ENCODE results near the gene ZBED6.
A peak's percentile ranks its signal among the peaks of the same experiment; 100 is the strongest.
"Not testable (repeated sequence)": the region's sequence is repeated elsewhere in the genome, so short reads cannot be mapped to it uniquely, and the experiment has no call there.

Gene ZBED6, protein sequence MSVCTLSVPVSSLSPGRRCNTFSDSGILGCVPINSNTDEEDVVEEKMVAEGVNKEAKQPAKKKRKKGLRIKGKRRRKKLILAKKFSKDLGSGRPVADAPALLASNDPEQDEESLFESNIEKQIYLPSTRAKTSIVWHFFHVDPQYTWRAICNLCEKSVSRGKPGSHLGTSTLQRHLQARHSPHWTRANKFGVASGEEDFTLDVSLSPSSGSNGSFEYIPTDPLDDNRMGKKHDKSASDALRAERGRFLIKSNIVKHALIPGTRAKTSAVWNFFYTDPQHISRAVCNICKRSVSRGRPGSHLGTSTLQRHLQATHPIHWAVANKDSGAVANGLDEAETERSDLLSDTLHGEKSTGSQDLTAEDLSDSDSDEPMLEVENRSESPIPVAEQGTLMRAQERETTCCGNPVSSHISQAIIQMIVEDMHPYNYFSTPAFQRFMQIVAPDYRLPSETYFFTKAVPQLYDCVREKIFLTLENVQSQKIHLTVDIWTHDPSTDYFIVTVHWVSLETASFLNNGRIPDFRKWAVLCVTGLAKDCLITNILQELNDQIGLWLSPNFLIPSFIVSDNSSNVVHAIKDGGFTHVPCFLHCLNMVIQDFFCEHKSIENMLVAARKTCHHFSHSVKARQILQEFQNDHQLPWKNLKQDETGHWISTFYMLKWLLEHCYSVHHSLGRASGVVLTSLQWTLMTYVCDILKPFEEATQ (N-terminal part only)

DNA sequence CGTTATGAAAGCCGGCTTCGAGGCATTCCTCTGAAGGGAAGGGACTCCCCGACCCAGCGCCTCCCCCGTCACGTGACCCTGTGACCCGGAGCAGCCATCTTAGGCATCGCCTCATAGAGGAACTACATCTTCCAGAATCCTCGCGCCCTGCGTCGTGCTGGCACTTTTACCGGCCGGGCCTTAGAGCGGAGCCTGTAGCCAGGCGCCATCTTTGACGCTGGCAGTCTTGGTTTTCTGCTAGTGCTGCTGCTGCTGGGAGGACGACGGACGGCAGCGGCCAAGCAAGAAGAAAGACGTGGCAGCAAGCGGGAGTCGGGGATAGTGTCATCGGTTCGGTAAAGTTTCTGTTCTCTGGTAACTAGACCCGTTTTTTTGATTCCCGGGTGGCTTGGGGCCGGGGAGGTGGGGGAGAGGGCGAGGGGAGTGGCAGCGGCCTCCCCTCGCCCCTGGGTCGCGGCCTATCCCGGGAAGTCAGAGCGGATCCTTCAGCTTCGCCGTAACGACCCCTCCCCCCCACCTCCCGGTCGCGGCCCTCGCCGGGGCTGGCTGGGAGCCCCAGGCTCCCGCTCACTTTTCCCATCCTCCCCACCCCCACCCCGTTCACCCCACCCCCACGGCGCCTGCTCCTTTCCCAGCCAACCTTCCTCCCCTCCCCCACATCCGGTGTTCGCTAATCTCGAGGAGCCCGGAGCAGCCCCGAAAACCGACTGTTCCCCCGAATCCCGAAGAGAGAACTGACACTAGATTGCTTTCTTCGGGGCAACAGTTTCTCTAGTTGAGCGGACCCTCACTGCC is at the start of gene ZBED6, which contains the start of gene ZC3H11A:
ZBED6 (plus strand) TSS at position 183 of the 795 bp plus-strand sequence. CDS start 1,900 bp downstream, outside the sequence.
ZC3H11A (plus strand) TSS at position 183 of the 795 bp plus-strand sequence. CDS start 21,448 bp downstream, outside the sequence.
- FAIRE-seq (peak; percentile 53), DNase-seq (ENCODE audit: insufficient read length, low spot score) (peak; percentile 92)
- TF ChIP-seq, protein P1, sequence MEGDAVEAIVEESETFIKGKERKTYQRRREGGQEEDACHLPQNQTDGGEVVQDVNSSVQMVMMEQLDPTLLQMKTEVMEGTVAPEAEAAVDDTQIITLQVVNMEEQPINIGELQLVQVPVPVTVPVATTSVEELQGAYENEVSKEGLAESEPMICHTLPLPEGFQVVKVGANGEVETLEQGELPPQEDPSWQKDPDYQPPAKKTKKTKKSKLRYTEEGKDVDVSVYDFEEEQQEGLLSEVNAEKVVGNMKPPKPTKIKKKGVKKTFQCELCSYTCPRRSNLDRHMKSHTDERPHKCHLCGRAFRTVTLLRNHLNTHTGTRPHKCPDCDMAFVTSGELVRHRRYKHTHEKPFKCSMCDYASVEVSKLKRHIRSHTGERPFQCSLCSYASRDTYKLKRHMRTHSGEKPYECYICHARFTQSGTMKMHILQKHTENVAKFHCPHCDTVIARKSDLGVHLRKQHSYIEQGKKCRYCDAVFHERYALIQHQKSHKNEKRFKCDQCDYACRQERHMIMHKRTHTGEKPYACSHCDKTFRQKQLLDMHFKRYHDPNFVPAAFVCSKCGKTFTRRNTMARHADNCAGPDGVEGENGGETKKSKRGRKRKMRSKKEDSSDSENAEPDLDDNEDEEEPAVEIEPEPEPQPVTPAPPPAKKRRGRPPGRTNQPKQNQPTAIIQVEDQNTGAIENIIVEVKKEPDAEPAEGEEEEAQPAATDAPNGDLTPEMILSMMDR (IDR thresholded peaks at IDR 0.05; ENCODE audit: insufficient read depth, missing control alignments) = no peak

DNA sequence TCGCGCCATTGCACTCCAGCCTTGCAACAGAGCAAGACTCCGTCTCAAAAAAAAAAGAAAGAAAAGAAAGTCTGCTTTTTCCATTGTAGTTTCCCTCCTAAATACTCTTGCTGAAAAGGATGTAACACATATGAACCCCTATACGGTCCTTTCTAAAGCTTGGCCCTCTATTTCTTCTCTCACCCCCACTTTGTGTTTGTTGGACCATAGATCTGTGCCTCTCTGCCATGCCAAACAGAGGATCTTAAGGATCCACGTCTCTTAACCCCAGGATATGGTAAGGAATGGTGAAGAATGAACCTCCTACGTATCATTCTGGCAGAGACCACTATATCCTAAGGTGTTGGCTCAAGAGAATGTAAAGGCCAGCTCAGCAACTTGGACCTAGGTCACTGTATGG is 49.1 kb upstream of the ZBED6 start:
- TF ChIP-seq, protein P1 (IDR thresholded peaks at IDR 0.05; ENCODE audit: insufficient read depth, missing control alignments) = no peak
- FAIRE-seq (no peak), DNase-seq (ENCODE audit: insufficient read length, low spot score) (no peak)

DNA sequence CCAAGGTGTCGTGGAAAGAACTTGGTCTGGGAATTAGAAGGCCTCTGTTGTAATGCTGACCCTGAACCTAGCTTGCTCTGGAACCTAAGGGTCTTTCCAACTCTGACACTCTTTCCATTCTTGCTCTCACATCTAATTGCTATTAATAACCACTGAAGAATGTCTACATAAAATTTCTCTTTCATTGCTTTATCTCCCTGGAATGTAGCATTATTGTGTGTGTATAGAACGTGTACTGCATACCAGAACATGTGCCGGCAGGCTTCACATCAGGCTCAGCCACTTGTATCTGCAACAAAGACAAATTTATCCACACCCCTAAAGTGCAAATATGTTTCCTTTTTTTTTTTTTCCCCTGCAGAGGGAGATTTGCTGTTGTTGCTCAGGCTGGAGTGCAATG is 44.4 kb upstream of the ZBED6 start:
- no peak for DNase-seq (ENCODE audit: insufficient read length, low spot score)
- FAIRE-seq = no peak
- TF ChIP-seq, protein P1 (IDR thresholded peaks at IDR 0.05; ENCODE audit: insufficient read depth, missing control alignments) = no peak

DNA sequence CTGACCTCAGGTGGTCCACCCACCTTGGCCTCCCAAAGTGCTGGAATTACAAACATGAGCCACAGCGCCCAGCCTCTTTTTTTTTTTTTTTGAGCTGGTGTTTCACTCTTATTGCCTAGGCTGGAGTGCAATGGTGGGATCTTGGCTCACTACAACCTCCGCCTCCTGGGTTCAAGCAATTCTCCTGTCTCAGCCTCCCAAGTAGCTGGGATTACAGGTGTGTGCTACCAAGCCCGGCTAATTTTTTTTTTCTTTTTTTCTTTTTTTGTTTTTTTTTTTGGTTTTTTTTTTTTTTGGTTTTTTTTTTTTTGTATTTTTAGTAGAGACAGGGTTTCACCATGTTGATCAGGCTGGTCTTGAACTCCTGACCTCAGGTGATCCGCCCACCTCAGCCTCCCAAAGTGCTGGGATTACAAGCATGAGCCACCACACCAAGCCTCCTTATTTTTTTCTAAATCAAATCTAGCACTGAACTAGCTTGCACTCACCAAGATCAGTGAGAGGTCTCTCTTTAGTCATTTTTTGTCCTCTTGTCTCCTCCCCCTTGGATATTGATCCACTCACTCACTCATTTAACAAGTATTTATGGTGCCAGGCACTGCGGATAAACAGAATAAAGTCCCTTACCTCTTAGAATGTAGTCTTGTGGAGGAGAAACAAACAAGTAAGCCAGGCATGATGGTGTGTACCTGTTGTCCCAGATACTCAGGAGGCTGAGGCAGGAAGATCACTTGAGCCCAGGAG is 43.6 kb upstream of the ZBED6 start:
- FAIRE-seq; DNase-seq (ENCODE audit: insufficient read length, low spot score): not testable (repeated sequence)

DNA sequence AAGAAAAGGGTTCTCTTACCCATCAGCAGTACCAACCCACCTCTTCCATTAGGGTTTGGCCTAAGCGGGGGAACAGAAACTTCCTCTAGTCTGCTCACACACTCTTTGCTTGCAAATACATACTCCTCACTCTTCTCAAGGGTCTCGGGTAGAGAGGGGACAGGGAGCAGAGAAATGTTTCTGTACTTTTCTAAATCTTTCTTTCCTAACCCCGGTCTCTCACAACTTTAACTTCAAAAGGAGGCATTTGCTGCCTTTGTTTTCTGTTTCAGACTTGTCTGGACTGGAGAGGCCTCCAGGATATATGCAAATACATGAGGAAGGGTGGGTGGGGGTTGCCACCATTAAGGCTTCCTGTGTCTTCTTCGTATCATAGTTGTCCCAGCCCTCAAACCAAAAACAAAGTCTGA is 41.0 kb upstream of the ZBED6 start:
- DNase-seq (ENCODE audit: insufficient read length, low spot score) (no peak), FAIRE-seq (no peak)
- TF ChIP-seq, protein P1 (IDR thresholded peaks at IDR 0.05; ENCODE audit: insufficient read depth, missing control alignments) = no peak

DNA sequence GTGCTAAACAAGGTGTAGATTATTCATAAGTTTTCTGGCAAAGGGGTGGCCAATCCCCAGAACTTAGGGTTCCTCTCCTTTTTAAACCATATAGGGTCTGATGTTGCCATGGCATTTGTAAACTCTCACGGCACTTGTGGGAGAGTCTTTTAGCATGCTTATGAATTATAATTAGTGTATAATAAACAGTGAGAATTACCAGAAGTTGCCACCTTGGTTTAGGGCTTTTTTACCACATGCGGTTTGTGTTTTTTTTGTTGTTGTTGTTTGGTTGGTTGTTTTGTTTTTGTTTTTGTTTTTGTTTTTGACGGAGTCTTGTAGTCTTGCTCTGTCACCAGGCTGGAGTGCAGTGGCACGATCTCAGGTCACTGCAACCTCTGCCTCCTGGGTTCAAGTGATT is 39.4 kb upstream of the ZBED6 start:
- FAIRE-seq = no peak

DNA sequence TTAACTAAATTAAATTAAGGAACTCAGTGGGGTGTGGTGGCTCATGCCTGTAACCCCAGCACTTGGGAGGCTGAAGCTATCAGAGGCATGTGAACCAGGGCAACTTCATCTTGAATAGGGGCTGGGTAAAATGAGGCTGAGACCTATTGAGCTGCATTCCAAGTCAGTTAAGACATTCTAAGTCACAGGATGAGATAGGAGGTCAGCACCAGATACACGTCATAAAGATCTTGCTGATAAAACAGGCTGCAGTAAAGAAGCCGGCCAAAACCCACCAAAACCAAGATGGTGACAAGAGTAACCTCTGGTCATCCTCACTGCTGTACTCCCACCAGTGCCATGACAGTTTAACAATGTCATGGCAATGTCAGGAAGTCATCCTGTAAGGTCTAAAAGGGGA is 36.7 kb upstream of the ZBED6 start:
- DNase-seq (ENCODE audit: insufficient read length, low spot score); FAIRE-seq: not testable (repeated sequence)

More for the DNA sequence above, 39.4 kb upstream of the ZBED6 start:
- no peak for DNase-seq (ENCODE audit: insufficient read length, low spot score)
- TF ChIP-seq, protein P1 (IDR thresholded peaks at IDR 0.05; ENCODE audit: insufficient read depth, missing control alignments) = no peak

All from D721Med (cell line).